Erythroblast (primary cell): ENCODE measurements around the gene NPY.

Experiments used
- GATA1 ChIP-seq: IDR thresholded peaks from 2 replicates; pipeline ENCODE4 v1.6.1; 2011; ENCODE audit warnings: low read depth, mild to moderate bottlenecking, control low read depth, low read length, moderate library complexity
- POLR2A ChIP-seq: IDR thresholded peaks from 2 replicates; pipeline ENCODE4 v1.6.1; 2011; ENCODE audit warnings: mild to moderate bottlenecking, low read length

GRCh38 chr7:24337180-24337579 lies 53.2 kb downstream of the NPY start:
- no peak for TF ChIP-seq POLR2A
- no peak for TF ChIP-seq GATA1
